OCI-LY3 (cell line): ENCODE data around the gene SYNE4.

ENCODE experiments used
- EZH2phosphoT487 ChIP-seq: fragments of 200-600 bp; shearing (Covaris generic); IDR thresholded peaks from 2 replicates; pipeline ENCODE4 v1.6.1; 2018; ENCODE audit warnings: antibody characterized with exemption, mixed run types, low read depth
- TF ChIP-seq, protein P1 (sequence below): fragments of 200-600, 300-600 bp; sonication (generic); IDR thresholded peaks from 2 replicates; pipeline ENCODE4 v1.5.1; 2014; ENCODE audit warnings: antibody characterized with exemption, low read length, low read depth

DNA sequence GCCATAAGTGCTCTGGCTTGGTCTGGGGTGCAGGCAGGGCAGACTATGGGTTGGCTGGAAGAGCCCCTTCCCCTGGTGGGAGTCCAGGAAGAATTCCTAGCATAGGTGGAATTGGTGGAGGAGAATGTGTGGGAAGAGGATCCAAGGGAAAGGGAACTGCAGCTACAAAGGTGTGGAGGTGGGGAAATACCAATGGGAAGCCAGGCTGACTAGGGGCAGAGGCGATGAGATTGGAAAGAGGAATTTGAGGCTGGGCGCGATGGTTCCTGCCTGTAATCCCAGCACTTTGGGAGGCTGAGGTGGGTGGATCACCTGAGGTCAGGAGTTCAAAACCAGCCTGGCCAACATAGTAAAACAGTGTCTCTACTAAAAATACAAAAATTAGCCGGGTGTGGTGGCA lies 18.5 kb downstream of the SYNE4 start:
- TF ChIP-seq, protein P1, sequence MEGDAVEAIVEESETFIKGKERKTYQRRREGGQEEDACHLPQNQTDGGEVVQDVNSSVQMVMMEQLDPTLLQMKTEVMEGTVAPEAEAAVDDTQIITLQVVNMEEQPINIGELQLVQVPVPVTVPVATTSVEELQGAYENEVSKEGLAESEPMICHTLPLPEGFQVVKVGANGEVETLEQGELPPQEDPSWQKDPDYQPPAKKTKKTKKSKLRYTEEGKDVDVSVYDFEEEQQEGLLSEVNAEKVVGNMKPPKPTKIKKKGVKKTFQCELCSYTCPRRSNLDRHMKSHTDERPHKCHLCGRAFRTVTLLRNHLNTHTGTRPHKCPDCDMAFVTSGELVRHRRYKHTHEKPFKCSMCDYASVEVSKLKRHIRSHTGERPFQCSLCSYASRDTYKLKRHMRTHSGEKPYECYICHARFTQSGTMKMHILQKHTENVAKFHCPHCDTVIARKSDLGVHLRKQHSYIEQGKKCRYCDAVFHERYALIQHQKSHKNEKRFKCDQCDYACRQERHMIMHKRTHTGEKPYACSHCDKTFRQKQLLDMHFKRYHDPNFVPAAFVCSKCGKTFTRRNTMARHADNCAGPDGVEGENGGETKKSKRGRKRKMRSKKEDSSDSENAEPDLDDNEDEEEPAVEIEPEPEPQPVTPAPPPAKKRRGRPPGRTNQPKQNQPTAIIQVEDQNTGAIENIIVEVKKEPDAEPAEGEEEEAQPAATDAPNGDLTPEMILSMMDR: no peak
- no peak for TF ChIP-seq EZH2phosphoT487
